ENCODE measurements around the gene SNX8. TPM values are rescaled to one million over a fixed set of nuclear protein-coding genes. Genes with fewer than 3 reads are reported as not detected.
"Not testable (repeated sequence)": the region's sequence is repeated elsewhere in the genome, so short reads cannot be mapped to it uniquely, and the experiment has no call there.

The SNX8 gene
- total RNA-seq, 1 donor from 2014 or later, result 41.5 TPM

DNA sequence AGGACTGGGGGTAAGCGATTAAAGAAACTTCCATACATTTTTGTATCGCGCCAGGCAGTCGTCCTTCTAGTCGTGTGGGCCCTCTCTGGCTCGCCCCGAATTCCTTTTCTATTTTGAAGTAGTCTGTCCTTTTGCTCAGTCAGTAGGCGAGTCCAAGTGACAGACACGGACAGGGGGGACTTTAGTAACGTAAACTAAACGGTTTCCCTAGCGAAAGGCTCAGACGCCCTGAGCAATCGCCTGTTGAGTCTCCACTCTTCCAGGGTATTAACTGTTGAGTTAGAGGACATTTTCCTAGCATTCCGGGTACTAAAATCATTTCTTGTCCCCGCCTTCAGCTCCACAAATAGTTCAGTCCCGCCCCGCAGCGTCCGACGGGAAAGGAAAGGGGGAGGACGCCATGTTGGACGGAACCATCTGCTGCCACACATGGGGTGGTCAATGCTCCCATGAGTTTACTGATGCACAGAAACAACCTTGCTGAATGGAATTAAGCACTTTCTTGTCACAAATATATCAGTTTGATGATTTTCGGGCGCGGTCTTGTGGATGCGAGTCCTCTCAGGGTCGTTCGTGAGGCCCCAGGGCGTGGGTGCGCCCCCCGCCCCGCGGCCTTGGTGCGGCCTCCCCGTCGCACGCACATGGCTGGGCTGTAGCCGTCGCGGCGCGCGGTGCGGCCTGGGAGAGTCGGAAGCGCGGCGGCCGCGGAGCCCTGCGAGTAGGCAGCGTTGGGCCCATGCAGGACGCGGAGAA, 40.1 kb upstream of the SNX8 start, which contains the start of gene EIF3B:
Gene EIF3B (plus strand): TSS at position 642 of the 753 bp plus-strand sequence. CDS start 95 bp downstream, at position 737.
- Mint-ChIP-seq H3K9me3 (ENCODE audit: unreplicated experiment) (no peaks in the 10 kb centered on the region), H3K36me3 (ENCODE audit: unreplicated experiment) (peaks cover 6% of the 10 kb centered on the region), H3K27ac (ENCODE audit: unreplicated experiment) (peak within 1 kb of the TSS; percentile 100), H3K4me3 (ENCODE audit: unreplicated experiment) (peak within 1 kb of the TSS; percentile 90), H3K27me3 (ENCODE audit: unreplicated experiment) (no peaks in the 10 kb centered on the region), H3K4me1 (ENCODE audit: unreplicated experiment) (peaks cover 30% of the 10 kb centered on the region)
- peak; percentile 95 for DNase-seq (ENCODE audit: extremely low spot score, unreplicated experiment)
- TF ChIP-seq, protein P1, sequence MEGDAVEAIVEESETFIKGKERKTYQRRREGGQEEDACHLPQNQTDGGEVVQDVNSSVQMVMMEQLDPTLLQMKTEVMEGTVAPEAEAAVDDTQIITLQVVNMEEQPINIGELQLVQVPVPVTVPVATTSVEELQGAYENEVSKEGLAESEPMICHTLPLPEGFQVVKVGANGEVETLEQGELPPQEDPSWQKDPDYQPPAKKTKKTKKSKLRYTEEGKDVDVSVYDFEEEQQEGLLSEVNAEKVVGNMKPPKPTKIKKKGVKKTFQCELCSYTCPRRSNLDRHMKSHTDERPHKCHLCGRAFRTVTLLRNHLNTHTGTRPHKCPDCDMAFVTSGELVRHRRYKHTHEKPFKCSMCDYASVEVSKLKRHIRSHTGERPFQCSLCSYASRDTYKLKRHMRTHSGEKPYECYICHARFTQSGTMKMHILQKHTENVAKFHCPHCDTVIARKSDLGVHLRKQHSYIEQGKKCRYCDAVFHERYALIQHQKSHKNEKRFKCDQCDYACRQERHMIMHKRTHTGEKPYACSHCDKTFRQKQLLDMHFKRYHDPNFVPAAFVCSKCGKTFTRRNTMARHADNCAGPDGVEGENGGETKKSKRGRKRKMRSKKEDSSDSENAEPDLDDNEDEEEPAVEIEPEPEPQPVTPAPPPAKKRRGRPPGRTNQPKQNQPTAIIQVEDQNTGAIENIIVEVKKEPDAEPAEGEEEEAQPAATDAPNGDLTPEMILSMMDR (IDR thresholded peaks at IDR 0.05), result no peak

DNA sequence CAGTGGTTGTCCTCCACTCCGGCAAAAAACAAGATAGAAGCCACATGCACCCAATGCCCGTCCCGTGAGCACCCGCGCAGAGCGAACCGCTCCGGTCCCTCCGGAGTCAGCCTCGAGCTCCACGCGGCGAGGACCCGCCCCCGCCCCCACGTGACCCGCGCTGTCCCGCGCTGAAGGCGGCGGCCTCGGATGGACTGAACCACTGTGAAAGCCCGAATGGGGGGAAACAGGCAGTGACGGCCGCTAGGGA, 39.6 kb upstream of the SNX8 start:
- no peaks in the 10 kb centered on the region for H3K9me3 Mint-ChIP-seq (ENCODE audit: unreplicated experiment)

DNA sequence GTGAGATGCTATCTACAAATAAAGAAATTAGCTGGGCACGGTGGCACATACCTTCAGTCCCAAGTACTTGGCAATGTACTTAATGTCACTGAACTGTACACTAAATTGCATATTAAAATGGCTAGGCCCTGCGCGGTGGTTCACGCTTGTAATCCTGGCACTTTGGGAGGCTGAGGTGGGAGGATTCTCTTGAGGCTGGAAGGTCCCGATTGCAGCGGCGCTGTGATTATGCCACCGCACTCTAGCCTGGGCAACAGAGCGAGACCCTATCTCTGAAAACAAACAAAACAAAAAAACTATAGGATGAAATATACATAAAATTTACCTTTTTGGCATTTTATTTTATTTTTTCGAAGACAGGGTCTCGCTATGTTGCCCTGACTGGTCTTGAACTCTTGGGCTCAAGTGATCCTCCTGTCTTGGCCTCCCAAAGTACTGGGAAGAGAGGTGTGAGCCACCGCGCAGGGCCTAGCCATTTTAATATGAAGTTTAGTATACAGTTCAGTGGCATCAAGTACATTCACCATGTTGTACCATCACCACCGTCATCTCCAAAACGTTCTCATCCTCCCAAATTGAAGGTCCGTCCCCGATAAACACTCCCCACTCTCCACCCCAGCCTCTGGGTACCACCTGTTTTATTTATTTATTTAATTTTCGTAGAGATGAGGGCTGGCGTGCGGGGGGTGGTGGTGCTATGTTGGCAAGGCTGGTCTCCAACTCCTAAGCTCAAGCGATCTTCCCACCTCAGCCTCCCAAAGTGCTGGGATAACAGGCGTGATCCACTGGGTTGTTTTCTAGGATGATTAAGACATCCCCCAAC, 39.1 kb upstream of the SNX8 start:
- H3K27me3 Mint-ChIP-seq (ENCODE audit: unreplicated experiment), result no peaks in the 10 kb centered on the region
- H3K4me3 Mint-ChIP-seq (ENCODE audit: unreplicated experiment), result peak overlapping the region; percentile 90
- H3K27ac Mint-ChIP-seq (ENCODE audit: unreplicated experiment), result peak overlapping the region; percentile 100
- no peaks in the 10 kb centered on the region for H3K9me3 Mint-ChIP-seq (ENCODE audit: unreplicated experiment)
- peaks cover 30% of the 10 kb centered on the region for H3K4me1 Mint-ChIP-seq (ENCODE audit: unreplicated experiment)
- no peak for DNase-seq (ENCODE audit: extremely low spot score, unreplicated experiment)
- peaks cover 4% of the 10 kb centered on the region for H3K36me3 Mint-ChIP-seq (ENCODE audit: unreplicated experiment)
- TF ChIP-seq, protein P1 (IDR thresholded peaks at IDR 0.05), result no peak

More for the DNA sequence above, 39.6 kb upstream of the SNX8 start:
- Mint-ChIP-seq H3K27me3 (ENCODE audit: unreplicated experiment) (no peaks in the 10 kb centered on the region), H3K4me1 (ENCODE audit: unreplicated experiment) (peaks cover 30% of the 10 kb centered on the region), H3K36me3 (ENCODE audit: unreplicated experiment) (peaks cover 4% of the 10 kb centered on the region), H3K4me3 (ENCODE audit: unreplicated experiment) (peak overlapping the region; percentile 90), H3K27ac (ENCODE audit: unreplicated experiment) (peak overlapping the region; percentile 100)
- DNase-seq (ENCODE audit: extremely low spot score, unreplicated experiment), result peak; percentile 95
- TF ChIP-seq, protein P1 (IDR thresholded peaks at IDR 0.05), result no peak

DNA sequence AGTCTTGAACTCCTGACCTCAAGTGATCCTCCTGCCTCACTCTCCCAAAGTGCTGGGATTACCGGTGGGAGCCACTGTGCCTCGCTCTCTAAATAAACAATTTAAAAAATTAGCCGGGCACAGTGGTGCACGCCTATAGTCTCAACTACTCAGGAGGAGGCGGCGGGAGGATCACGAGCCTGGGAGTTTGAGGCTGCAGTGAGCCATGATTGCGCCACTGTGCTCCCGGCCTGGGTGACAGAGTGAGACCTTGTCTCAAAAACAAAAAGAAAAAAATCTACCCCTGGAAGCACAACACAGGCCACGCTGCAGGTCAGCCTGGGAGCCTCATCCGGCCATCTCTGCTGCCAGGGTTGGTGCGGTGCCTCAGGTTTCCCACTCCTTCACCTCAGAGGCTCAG, 36.6 kb upstream of the SNX8 start:
- DNase-seq (ENCODE audit: extremely low spot score, unreplicated experiment), result no peak
- Mint-ChIP-seq H3K36me3 (ENCODE audit: unreplicated experiment) (no peaks in the 10 kb centered on the region), H3K27me3 (ENCODE audit: unreplicated experiment) (no peaks in the 10 kb centered on the region), H3K27ac (ENCODE audit: unreplicated experiment) (no peak overlapping the region), H3K9me3 (ENCODE audit: unreplicated experiment) (no peaks in the 10 kb centered on the region), H3K4me3 (ENCODE audit: unreplicated experiment) (no peak overlapping the region), H3K4me1 (ENCODE audit: unreplicated experiment) (peaks cover 18% of the 10 kb centered on the region)
- TF ChIP-seq, protein P1 (IDR thresholded peaks at IDR 0.05), result no peak

DNA sequence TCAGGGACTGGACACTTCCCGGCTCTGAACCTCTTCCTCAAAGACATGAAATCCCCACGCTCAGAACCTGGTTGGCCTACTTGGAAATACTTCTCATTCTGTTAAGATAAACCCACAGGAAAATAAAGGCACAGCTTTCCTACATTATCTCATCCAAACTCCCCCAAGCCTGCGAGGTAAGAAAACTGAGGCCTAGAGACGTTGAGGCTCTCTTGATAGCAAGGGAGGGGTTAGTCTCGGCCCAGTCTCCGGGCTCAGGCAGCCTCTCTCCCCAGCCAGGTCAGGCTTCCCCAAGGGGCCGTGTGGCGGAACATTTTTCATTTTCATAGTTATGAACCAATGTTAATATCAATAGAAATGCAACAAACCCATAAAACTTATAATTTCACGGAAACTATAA, 35.8 kb upstream of the SNX8 start:
- no peak overlapping the region for H3K4me3 Mint-ChIP-seq (ENCODE audit: unreplicated experiment)
- peaks cover 14% of the 10 kb centered on the region for H3K4me1 Mint-ChIP-seq (ENCODE audit: unreplicated experiment)
- TF ChIP-seq, protein P1 (IDR thresholded peaks at IDR 0.05), result no peak
- H3K36me3 Mint-ChIP-seq (ENCODE audit: unreplicated experiment), result no peaks in the 10 kb centered on the region
- H3K9me3 Mint-ChIP-seq (ENCODE audit: unreplicated experiment), result no peaks in the 10 kb centered on the region
- no peaks in the 10 kb centered on the region for H3K27me3 Mint-ChIP-seq (ENCODE audit: unreplicated experiment)
- H3K27ac Mint-ChIP-seq (ENCODE audit: unreplicated experiment), result no peak overlapping the region
- DNase-seq (ENCODE audit: extremely low spot score, unreplicated experiment), result no peak

DNA sequence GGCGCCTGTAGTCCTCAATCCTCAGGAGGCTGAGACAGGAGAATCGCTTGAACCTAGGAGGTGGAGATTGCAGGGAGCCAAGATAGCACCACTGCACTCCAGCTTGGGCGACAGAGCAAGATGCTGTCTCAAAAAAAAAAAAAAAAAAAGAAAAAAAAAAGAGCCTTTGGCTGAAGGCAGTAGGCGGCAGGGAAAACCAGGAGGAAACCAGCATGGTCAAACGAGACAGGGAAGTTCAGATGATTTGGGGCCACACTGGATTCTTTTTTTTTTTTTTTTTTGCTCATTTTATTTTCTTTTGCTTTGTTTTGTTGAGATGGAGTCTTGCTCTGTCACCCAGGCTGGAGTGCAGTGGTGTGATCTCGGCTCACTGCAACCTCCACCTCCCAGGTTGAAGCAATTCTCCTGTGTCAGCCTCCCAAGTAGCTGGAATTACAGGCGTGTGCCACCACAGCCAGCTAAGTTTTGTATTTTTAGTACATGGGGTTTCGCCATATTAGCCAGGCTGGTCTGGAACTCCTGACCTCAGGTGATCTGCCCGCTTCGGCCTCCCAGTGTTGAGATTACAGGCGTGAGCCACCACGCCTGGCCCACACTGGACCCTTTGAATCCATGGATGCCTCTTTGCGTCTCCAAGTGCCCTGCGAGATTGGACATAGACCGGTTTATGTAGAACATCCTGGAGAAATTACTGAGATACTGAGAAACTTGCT, 33.3 kb upstream of the SNX8 start:
- not testable (repeated sequence) for H3K36me3 Mint-ChIP-seq (ENCODE audit: unreplicated experiment); H3K9me3 Mint-ChIP-seq (ENCODE audit: unreplicated experiment); H3K4me1 Mint-ChIP-seq (ENCODE audit: unreplicated experiment); DNase-seq (ENCODE audit: extremely low spot score, unreplicated experiment); H3K27me3 Mint-ChIP-seq (ENCODE audit: unreplicated experiment)
- peak overlapping the region; percentile 82 for H3K27ac Mint-ChIP-seq (ENCODE audit: unreplicated experiment)
- peak overlapping the region; percentile 38 for H3K4me3 Mint-ChIP-seq (ENCODE audit: unreplicated experiment)
